Measurements from ENCODE around the gene ELOVL5.

The ELOVL5 gene

DNA sequence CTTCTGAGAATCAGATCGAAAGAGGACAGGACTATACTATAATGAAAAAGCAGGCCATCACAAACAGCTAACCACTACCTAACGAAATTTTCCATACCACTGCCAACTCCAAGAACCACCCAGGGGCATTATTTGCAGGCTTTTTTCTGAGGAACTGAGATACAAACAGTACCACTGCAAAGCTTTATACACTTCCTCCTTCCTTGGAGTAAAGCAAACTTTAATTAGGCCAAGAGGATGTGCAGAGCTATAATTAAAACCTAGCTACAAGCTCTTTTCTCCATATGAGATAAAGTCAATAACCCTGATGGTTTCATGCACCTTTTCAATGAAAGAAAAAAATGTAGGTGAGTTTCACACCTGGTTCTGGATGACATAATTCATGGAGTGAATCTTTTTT is 68.5 kb downstream of the ELOVL5 start:
- Histone ChIP-seq H3K27ac (ENCODE audit: low read depth, low read length) (no peak overlapping the region), H2AFZ (ENCODE audit: low read depth, low read length, severe bottlenecking) (no peak overlapping the region), H3K36me3 (ENCODE audit: low read length) (peaks cover 16% of the 10 kb centered on the region; the same call in 1 of the 2 replicates), H3K9me3 (ENCODE audit: insufficient read depth, low read length) (no peaks in the 10 kb centered on the region), H3K9me2 (replicated peaks; ENCODE audit: insufficient read depth, low read length) (no peaks in the 10 kb centered on the region), H3K4me2 (ENCODE audit: low read depth, low read length, poor library complexity, severe bottlenecking) (no peak overlapping the region), H4K20me1 (ENCODE audit: low read depth, low read length) (no peaks in the 10 kb centered on the region), H3F3A (ENCODE audit: insufficient read depth) (no peaks in the 10 kb centered on the region; the same call in 1 of the 2 replicates), H3K27me3 (ENCODE audit: low read length) (no peaks in the 10 kb centered on the region), H3K9ac (ENCODE audit: low read length) (no peak overlapping the region), H3K4me3 (ENCODE audit: insufficient read depth, low read length, poor library complexity, severe bottlenecking) (no peak overlapping the region), H3K79me2 (ENCODE audit: insufficient read depth, low read length) (peaks cover 18% of the 10 kb centered on the region; the same call in 1 of the 2 replicates)
- TF ChIP-seq CTCF (IDR thresholded peaks at IDR 0.05; ENCODE audit: insufficient read depth, low read length, poor library complexity, severe bottlenecking): no peak
- TF ChIP-seq EZH2phosphoT487 (conservative IDR thresholded peaks at IDR 0.05; ENCODE audit: low read length): no peak

DNA sequence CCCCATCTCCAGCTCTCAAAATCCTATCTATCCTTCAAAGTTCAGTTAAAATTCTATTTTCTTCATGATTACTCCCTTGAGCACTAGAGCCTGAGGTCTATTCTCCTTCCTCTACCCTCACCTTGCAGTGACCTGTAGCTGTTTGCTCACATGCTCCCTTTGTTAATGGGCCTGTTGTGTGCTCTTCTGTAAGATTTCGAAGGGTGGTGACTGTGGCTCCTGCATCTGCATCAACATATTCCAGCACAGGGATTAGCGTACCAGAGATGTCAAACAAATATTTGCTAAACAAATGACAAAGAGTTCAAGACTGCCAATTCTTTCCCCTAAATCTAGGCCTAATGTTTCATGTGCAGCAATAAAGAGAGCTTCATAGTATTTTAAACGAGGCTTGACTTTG is 69.5 kb downstream of the ELOVL5 start:
- no peaks in the 10 kb centered on the region for H3K27me3 ChIP-seq (ENCODE audit: low read length)
- H3K79me2 ChIP-seq (ENCODE audit: insufficient read depth, low read length): peaks cover 17% of the 10 kb centered on the region; the same call in 1 of the 2 replicates
- H3K9ac ChIP-seq (ENCODE audit: low read length): no peak overlapping the region
- no peak overlapping the region for H2AFZ ChIP-seq (ENCODE audit: low read depth, low read length, severe bottlenecking)
- no peaks in the 10 kb centered on the region for H3K9me3 ChIP-seq (ENCODE audit: insufficient read depth, low read length)
- no peak for TF ChIP-seq CTCF (IDR thresholded peaks at IDR 0.05; ENCODE audit: insufficient read depth, low read length, poor library complexity, severe bottlenecking)
- TF ChIP-seq EZH2phosphoT487 (conservative IDR thresholded peaks at IDR 0.05; ENCODE audit: low read length): no peak
- H3K4me3 ChIP-seq (ENCODE audit: insufficient read depth, low read length, poor library complexity, severe bottlenecking): no peak overlapping the region
- no peak overlapping the region for H3K27ac ChIP-seq (ENCODE audit: low read depth, low read length)
- no peaks in the 10 kb centered on the region for H3F3A ChIP-seq (ENCODE audit: insufficient read depth)
- no peaks in the 10 kb centered on the region for H3K9me2 ChIP-seq (replicated peaks; ENCODE audit: insufficient read depth, low read length)
- H4K20me1 ChIP-seq (ENCODE audit: low read depth, low read length): no peaks in the 10 kb centered on the region
- peaks cover 23% of the 10 kb centered on the region for H3K36me3 ChIP-seq (ENCODE audit: low read length)
- no peak overlapping the region for H3K4me2 ChIP-seq (ENCODE audit: low read depth, low read length, poor library complexity, severe bottlenecking)

- H3K9me3 ChIP-seq (ENCODE audit: insufficient read depth, low read length): no peaks in the 10 kb centered on the region
- H3K79me2 ChIP-seq (ENCODE audit: insufficient read depth, low read length): no peaks in the 10 kb centered on the region
- H3K27ac ChIP-seq (ENCODE audit: low read depth, low read length): no peak overlapping the region
- TF ChIP-seq EZH2phosphoT487 (conservative IDR thresholded peaks at IDR 0.05; ENCODE audit: low read length): no peak
- TF ChIP-seq CTCF (IDR thresholded peaks at IDR 0.05; ENCODE audit: insufficient read depth, low read length, poor library complexity, severe bottlenecking): no peak
- no peaks in the 10 kb centered on the region for H3K27me3 ChIP-seq (ENCODE audit: low read length)
- no peaks in the 10 kb centered on the region for H3K9me2 ChIP-seq (replicated peaks; ENCODE audit: insufficient read depth, low read length)
- H3K4me2 ChIP-seq (ENCODE audit: low read depth, low read length, poor library complexity, severe bottlenecking): no peak overlapping the region
- no peak overlapping the region for H2AFZ ChIP-seq (ENCODE audit: low read depth, low read length, severe bottlenecking)
- H3K9ac ChIP-seq (ENCODE audit: low read length): no peak overlapping the region
- H3F3A ChIP-seq (ENCODE audit: insufficient read depth): no peaks in the 10 kb centered on the region
- H3K36me3 ChIP-seq (ENCODE audit: low read length): peaks cover 60% of the 10 kb centered on the region
- no peak overlapping the region for H3K4me3 ChIP-seq (ENCODE audit: insufficient read depth, low read length, poor library complexity, severe bottlenecking)
- H4K20me1 ChIP-seq (ENCODE audit: low read depth, low read length): no peaks in the 10 kb centered on the region
Measured at GRCh38 chr6:53273370-53273769, 75.4 kb downstream of the ELOVL5 start.

All from SU-DHL-6 (cell line).